ENCODE results near the gene NFKBIZ. TPM values are rescaled to one million over a fixed set of nuclear protein-coding genes. Genes with fewer than 3 reads are reported as not detected.

Gene NFKBIZ, protein sequence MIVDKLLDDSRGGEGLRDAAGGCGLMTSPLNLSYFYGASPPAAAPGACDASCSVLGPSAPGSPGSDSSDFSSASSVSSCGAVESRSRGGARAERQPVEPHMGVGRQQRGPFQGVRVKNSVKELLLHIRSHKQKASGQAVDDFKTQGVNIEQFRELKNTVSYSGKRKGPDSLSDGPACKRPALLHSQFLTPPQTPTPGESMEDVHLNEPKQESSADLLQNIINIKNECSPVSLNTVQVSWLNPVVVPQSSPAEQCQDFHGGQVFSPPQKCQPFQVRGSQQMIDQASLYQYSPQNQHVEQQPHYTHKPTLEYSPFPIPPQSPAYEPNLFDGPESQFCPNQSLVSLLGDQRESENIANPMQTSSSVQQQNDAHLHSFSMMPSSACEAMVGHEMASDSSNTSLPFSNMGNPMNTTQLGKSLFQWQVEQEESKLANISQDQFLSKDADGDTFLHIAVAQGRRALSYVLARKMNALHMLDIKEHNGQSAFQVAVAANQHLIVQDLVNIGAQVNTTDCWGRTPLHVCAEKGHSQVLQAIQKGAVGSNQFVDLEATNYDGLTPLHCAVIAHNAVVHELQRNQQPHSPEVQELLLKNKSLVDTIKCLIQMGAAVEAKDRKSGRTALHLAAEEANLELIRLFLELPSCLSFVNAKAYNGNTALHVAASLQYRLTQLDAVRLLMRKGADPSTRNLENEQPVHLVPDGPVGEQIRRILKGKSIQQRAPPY
- 19.8 and 38.4 TPM in 2 replicates for total RNA-seq (ENCODE audit: low replicate concordance)

GRCh38 chr3:101848754-101849713, at the start of gene NFKBIZ:
NFKBIZ (plus strand) TSS chr3:101849514; CDS start chr3:101849629, 115 bp downstream.

Other genes starting within 250 kb of the NFKBIZ start
- 13.5 and 17.3 TPM in 2 replicates for gene ZBTB11, start 172.4 kb upstream of the NFKBIZ start, total RNA-seq (ENCODE audit: low replicate concordance)
- 652 and 2,577 TPM in 2 replicates for gene RPL24, start 162.8 kb upstream of the NFKBIZ start, total RNA-seq (ENCODE audit: low replicate concordance)
- 8.6 and 9.7 TPM in 2 replicates for gene CEP97, start 124.9 kb upstream of the NFKBIZ start, total RNA-seq (ENCODE audit: low replicate concordance)
- gene NXPE3, start 70.3 kb upstream of the NFKBIZ start, total RNA-seq (ENCODE audit: low replicate concordance) = 20.1 and 20.4 TPM in 2 replicates

Data from smooth muscle cell of the coronary artery (primary cell).